RWPE1 (cell line): ENCODE data around the gene CPA1.

ENCODE experiments used
- CTCF ChIA-PET: fragments of 350-600 bp; sonication (Branson Sonifier 250); formaldehyde crosslinking; extraction: SDS; loops from one replicate; lab custom pipeline; 2021; lab: Yijun Ruan, JAX
- POLR2A ChIA-PET: fragments of 400-600 bp; formaldehyde crosslinking; extraction: SDS; loops from one replicate; lab custom pipeline; 2020; ENCODE audit warnings: antibody characterized with exemption; ENCODE audit not compliant: low non-redundant PET; lab: Yijun Ruan, JAX
- DNase-seq: peaks from one replicate; pipeline ENCODE4 v3.0.0; 2012; ENCODE audit warnings: low spot score
- H3K27ac ChIP-seq: fragments of 450-650 bp; 2 replicates; pipeline ENCODE4 v1.5.1; 2017
- TF ChIP-seq, protein P1 (sequence below): fragments of 450-650 bp; conservative IDR thresholded peaks from 2 replicates; pipeline ENCODE4 v1.5.1; 2017; ENCODE audit warnings: low read depth, mild to moderate bottlenecking

The CPA1 gene

DNA sequence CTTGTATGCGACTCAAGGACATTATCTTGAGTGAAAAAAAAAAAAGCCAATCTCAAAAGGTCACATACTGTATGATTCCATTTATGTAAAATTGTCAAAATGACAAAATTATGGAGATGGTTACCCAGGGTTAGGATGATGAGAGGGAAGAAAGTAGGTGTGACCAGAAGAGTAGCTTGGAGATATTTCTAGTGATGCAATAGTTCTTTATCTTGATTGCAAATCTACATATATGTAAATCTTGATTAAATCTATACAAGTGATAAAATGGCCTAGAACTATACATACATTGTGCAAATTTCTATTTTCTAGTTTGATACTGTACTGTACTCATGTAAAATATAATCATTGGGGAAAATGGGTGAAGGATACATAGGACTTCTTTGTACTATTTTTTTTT is 56.0 kb downstream of the CPA1 start:
- DNase-seq, result no peak
- no peak overlapping the region; the same call in 1 of the 2 replicates for H3K27ac ChIP-seq
- TF ChIP-seq, protein P1, sequence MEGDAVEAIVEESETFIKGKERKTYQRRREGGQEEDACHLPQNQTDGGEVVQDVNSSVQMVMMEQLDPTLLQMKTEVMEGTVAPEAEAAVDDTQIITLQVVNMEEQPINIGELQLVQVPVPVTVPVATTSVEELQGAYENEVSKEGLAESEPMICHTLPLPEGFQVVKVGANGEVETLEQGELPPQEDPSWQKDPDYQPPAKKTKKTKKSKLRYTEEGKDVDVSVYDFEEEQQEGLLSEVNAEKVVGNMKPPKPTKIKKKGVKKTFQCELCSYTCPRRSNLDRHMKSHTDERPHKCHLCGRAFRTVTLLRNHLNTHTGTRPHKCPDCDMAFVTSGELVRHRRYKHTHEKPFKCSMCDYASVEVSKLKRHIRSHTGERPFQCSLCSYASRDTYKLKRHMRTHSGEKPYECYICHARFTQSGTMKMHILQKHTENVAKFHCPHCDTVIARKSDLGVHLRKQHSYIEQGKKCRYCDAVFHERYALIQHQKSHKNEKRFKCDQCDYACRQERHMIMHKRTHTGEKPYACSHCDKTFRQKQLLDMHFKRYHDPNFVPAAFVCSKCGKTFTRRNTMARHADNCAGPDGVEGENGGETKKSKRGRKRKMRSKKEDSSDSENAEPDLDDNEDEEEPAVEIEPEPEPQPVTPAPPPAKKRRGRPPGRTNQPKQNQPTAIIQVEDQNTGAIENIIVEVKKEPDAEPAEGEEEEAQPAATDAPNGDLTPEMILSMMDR, result no peak
- ChIA-PET CTCF (interaction anchor here (0.6 kb wide), 1 partner anchor 43 kb away, joined by 3 read pairs; no protein-coding TSS in a partner anchor), POLR2A (no interaction called here)
